ENCODE results near the gene SLC29A3. TPM values are rescaled to one million over a fixed set of nuclear protein-coding genes. Genes with fewer than 3 reads are reported as not detected.

Gene SLC29A3
- total RNA-seq, 1 donor from 2014 or later: 5.3 TPM

- Mint-ChIP-seq H3K27ac (ENCODE audit: unreplicated experiment) (no peak overlapping the region), H3K36me3 (ENCODE audit: low read depth) (no peaks in the 10 kb centered on the region), H3K27me3 (ENCODE audit: low read depth) (no peaks in the 10 kb centered on the region), H3K4me1 (peaks cover 3% of the 10 kb centered on the region), H3K9me3 (no peaks in the 10 kb centered on the region), H3K4me3 (no peak overlapping the region)
- no peak for DNase-seq (ENCODE audit: low read depth, low spot score)
- TF ChIP-seq CTCF (conservative IDR thresholded peaks at IDR 0.05): no peak
Measured at GRCh38 chr10:71277914-71278665, 41.0 kb upstream of the SLC29A3 start.

- TF ChIP-seq CTCF (conservative IDR thresholded peaks at IDR 0.05): no peak
- no peak for DNase-seq (ENCODE audit: low read depth, low spot score)
- H3K27ac Mint-ChIP-seq (ENCODE audit: unreplicated experiment): no peak overlapping the region
- H3K9me3 Mint-ChIP-seq: no peaks in the 10 kb centered on the region
- no peaks in the 10 kb centered on the region for H3K36me3 Mint-ChIP-seq (ENCODE audit: low read depth)
- peaks cover 3% of the 10 kb centered on the region for H3K4me1 Mint-ChIP-seq
- no peaks in the 10 kb centered on the region for H3K27me3 Mint-ChIP-seq (ENCODE audit: low read depth)
- H3K4me3 Mint-ChIP-seq: no peak overlapping the region
Measured at GRCh38 chr10:71278691-71279588, 40.1 kb upstream of the SLC29A3 start.

GRCh38 chr10:71279590-71280170, 39.4 kb upstream of the SLC29A3 start:
- DNase-seq (ENCODE audit: low read depth, low spot score): no peak
- Mint-ChIP-seq H3K36me3 (ENCODE audit: low read depth) (no peaks in the 10 kb centered on the region), H3K27ac (ENCODE audit: unreplicated experiment) (no peak overlapping the region), H3K27me3 (ENCODE audit: low read depth) (no peaks in the 10 kb centered on the region), H3K4me3 (no peak overlapping the region), H3K9me3 (no peaks in the 10 kb centered on the region), H3K4me1 (peaks cover 3% of the 10 kb centered on the region)
- no peak for TF ChIP-seq CTCF (conservative IDR thresholded peaks at IDR 0.05)

GRCh38 chr10:71280216-71280615, 38.8 kb upstream of the SLC29A3 start:
- DNase-seq (ENCODE audit: low read depth, low spot score): no peak
- peak overlapping the region; percentile 57 for H3K27ac Mint-ChIP-seq (ENCODE audit: unreplicated experiment)
- no peaks in the 10 kb centered on the region for H3K36me3 Mint-ChIP-seq (ENCODE audit: low read depth)
- no peaks in the 10 kb centered on the region for H3K27me3 Mint-ChIP-seq (ENCODE audit: low read depth)
- no peak for TF ChIP-seq CTCF (conservative IDR thresholded peaks at IDR 0.05)
- no peaks in the 10 kb centered on the region for H3K9me3 Mint-ChIP-seq
- no peak overlapping the region for H3K4me3 Mint-ChIP-seq
- H3K4me1 Mint-ChIP-seq: peaks cover 3% of the 10 kb centered on the region

- Mint-ChIP-seq H3K36me3 (ENCODE audit: low read depth) (no peaks in the 10 kb centered on the region), H3K9me3 (no peaks in the 10 kb centered on the region), H3K27me3 (ENCODE audit: low read depth) (no peaks in the 10 kb centered on the region), H3K27ac (ENCODE audit: unreplicated experiment) (no peak overlapping the region), H3K4me3 (no peak overlapping the region), H3K4me1 (peaks cover 3% of the 10 kb centered on the region)
- TF ChIP-seq CTCF (conservative IDR thresholded peaks at IDR 0.05): no peak
- DNase-seq (ENCODE audit: low read depth, low spot score): no peak
Measured at GRCh38 chr10:71280825-71281224, 38.2 kb upstream of the SLC29A3 start.

Data from neural crest cell (in vitro differentiated cells).